Gastrocnemius medialis (tissue), 4 donors: ENCODE results near the gene NBDY.

Experiments used
- POLR2A ChIP-seq, 2 donors: fragments of 450-650 bp; IDR thresholded peaks; one replicate each; pipeline ENCODE4 v1.6.1; 2017; ENCODE audit warnings: antibody characterized with exemption in 2 of 2, mild to moderate bottlenecking in 2 of 2, moderate library complexity in 2 of 2
- TF ChIP-seq, protein P1 (sequence below), 5 experiments: fragments of 450-650 bp in 3 of 5; fragments of 200-600 bp in 2 of 5; sonication (generic) in 2 of 5; IDR thresholded peaks in 4 of 5; conservative IDR thresholded peaks in 1 of 5; 1 replicate in 4 of 5; 2 replicates in 1 of 5; pipeline ENCODE4 v1.5.1; 2016 to 2019; ENCODE audit warnings: antibody characterized with exemption in 5 of 5, mild to moderate bottlenecking in 3 of 5, moderate library complexity in 3 of 5

DNA sequence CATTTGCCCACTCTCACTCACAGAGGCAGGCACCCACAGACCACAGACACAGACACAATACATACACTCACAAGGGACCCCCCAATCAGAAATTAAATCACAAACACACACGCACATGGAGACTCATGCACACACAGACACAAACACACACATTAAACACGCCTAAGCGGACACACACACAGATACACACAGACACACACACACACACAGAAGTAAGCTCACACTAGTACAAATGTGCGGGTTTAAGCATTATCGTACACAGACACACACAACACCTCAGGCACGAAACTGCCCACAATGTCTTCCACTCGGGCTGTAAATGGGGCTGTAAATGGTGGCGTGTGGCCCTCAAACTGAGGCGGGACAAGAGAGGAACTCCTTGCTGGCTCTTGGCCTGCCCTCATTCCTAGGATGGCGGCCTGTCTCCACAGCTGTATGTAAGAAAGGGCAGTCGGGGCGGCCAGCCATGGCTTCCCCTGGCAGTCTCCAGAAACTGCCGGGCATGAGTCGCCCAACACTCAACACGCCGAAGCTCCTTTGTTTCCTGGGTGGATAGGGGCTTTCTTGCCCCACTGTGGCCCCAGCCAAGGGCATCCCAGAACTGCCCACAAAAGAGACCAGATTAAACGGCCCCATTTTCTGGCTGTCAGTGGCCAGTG, 53.9 kb downstream of the NBDY start:
- TF ChIP-seq, protein P1, sequence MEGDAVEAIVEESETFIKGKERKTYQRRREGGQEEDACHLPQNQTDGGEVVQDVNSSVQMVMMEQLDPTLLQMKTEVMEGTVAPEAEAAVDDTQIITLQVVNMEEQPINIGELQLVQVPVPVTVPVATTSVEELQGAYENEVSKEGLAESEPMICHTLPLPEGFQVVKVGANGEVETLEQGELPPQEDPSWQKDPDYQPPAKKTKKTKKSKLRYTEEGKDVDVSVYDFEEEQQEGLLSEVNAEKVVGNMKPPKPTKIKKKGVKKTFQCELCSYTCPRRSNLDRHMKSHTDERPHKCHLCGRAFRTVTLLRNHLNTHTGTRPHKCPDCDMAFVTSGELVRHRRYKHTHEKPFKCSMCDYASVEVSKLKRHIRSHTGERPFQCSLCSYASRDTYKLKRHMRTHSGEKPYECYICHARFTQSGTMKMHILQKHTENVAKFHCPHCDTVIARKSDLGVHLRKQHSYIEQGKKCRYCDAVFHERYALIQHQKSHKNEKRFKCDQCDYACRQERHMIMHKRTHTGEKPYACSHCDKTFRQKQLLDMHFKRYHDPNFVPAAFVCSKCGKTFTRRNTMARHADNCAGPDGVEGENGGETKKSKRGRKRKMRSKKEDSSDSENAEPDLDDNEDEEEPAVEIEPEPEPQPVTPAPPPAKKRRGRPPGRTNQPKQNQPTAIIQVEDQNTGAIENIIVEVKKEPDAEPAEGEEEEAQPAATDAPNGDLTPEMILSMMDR (IDR thresholded peaks at IDR 0.05 in 4 of 5, conservative IDR thresholded peaks at IDR 0.05 in 1 of 5), result no peak
- no peak for TF ChIP-seq POLR2A (IDR thresholded peaks at IDR 0.05)
